ENCODE data around the gene ZNF774. TPM values are rescaled to one million over a fixed set of nuclear protein-coding genes. Genes with fewer than 3 reads are reported as not detected.
A peak's percentile ranks its signal among the peaks of the same experiment; 100 is the strongest.

ZNF774 gene
- 1.8 TPM for polyA plus RNA-seq (2012; ENCODE audit: insufficient read length, low read depth)

- TF ChIP-seq REST (IDR thresholded peaks at IDR 0.05; ENCODE audit: insufficient read depth in 1 of 2, low read depth in 2 of 2, low read length in 2 of 2) = no peak
- peak; percentile 42; the same call in 1 of the 2 replicates for TF ChIP-seq POLR2AphosphoS5 (IDR thresholded peaks at IDR 0.05; ENCODE audit: low read depth, low read length)
Measured at GRCh38 chr15:90352107-90352893, at the start of gene ZNF774. Gene ZNF774, plus strand, starts transcription at chr15:90352284. Its CDS starts 2,377 bp downstream, at chr15:90354661.

- no peak for TF ChIP-seq SIN3A (IDR thresholded peaks at IDR 0.05; ENCODE audit: borderline replicate concordance, insufficient read depth, low read length)
- no peak for TF ChIP-seq FOXP2 (optimal IDR thresholded peaks at IDR 0.05; ENCODE audit: borderline replicate concordance, extremely low read depth, extremely low read length, insufficient read depth)
- no peak for TF ChIP-seq TAF1 (IDR thresholded peaks at IDR 0.05; ENCODE audit: borderline replicate concordance, insufficient read depth, low read length)
- TF ChIP-seq REST (IDR thresholded peaks at IDR 0.05; ENCODE audit: insufficient read depth in 1 of 2, low read depth in 2 of 2, low read length in 2 of 2) = no peak
- no peak for TF ChIP-seq POLR2AphosphoS5 (IDR thresholded peaks at IDR 0.05; ENCODE audit: low read depth, low read length)
Measured at GRCh38 chr15:90305932-90306331, 46.2 kb upstream of the ZNF774 start.

GRCh38 chr15:90306560-90306959 lies 45.5 kb upstream of the ZNF774 start:
- TF ChIP-seq TAF1 (IDR thresholded peaks at IDR 0.05; ENCODE audit: borderline replicate concordance, insufficient read depth, low read length) (no peak), FOXP2 (optimal IDR thresholded peaks at IDR 0.05; ENCODE audit: borderline replicate concordance, extremely low read depth, extremely low read length, insufficient read depth) (no peak), POLR2AphosphoS5 (IDR thresholded peaks at IDR 0.05; ENCODE audit: low read depth, low read length) (no peak), SIN3A (IDR thresholded peaks at IDR 0.05; ENCODE audit: borderline replicate concordance, insufficient read depth, low read length) (no peak), REST (IDR thresholded peaks at IDR 0.05; ENCODE audit: insufficient read depth in 1 of 2, low read depth in 2 of 2, low read length in 2 of 2) (no peak)

DNA sequence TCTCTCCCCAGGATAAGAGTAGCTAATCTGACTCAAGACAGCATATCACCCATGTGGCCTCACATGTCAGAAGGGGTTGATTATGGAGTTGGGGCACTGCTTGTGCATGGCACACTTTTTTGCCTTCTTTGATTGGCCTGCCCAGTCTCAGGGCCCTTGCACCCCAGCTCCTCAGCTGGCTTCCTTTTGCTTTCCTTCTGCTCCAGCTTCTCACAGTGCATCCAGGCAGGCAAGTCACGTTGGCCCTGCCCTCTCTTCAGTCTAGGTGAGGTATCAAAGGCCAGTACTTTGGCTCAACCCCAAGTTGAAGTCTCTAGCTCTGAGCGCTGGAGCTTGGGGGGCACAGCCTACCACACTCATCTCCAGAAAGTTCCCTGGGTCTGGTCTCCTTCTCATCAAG lies 44.4 kb upstream of the ZNF774 start:
- TF ChIP-seq TAF1 (IDR thresholded peaks at IDR 0.05; ENCODE audit: borderline replicate concordance, insufficient read depth, low read length) (no peak), REST (IDR thresholded peaks at IDR 0.05; ENCODE audit: insufficient read depth in 1 of 2, low read depth in 2 of 2, low read length in 2 of 2) (no peak), SIN3A (IDR thresholded peaks at IDR 0.05; ENCODE audit: borderline replicate concordance, insufficient read depth, low read length) (no peak), FOXP2 (optimal IDR thresholded peaks at IDR 0.05; ENCODE audit: borderline replicate concordance, extremely low read depth, extremely low read length, insufficient read depth) (no peak), POLR2AphosphoS5 (IDR thresholded peaks at IDR 0.05; ENCODE audit: low read depth, low read length) (no peak)

Measured in PFSK-1 (cell line).